Fibroblast of mammary gland (primary cell): Measurements from ENCODE around the gene SYNPR.

Source experiments
- DNase-seq: peaks from one replicate; pipeline ENCODE4 v3.0.0-alpha.2; 2010; ENCODE audit warnings: low read depth
- H3K4me3 ChIP-seq: 2 replicates; pipeline ENCODE4 v1.5.1; 2011; ENCODE audit warnings: low read depth, mild to moderate bottlenecking, low read length, moderate library complexity; ENCODE audit not compliant: control insufficient read depth
- CTCF ChIP-seq: conservative IDR thresholded peaks from 2 replicates; pipeline ENCODE4 v1.5.1; 2011; ENCODE audit warnings: low read depth, low read length, inconsistent platforms; ENCODE audit not compliant: control insufficient read depth, insufficient read depth

The SYNPR gene

GRCh38 chr3:63295806-63296205 is 17.7 kb downstream of the SYNPR start:
- H3K4me3 ChIP-seq, result no peak overlapping the region
- no peak for DNase-seq
- no peak for TF ChIP-seq CTCF

GRCh38 chr3:63296249-63296648 is 18.1 kb downstream of the SYNPR start:
- H3K4me3 ChIP-seq, result no peak overlapping the region
- no peak for DNase-seq
- TF ChIP-seq CTCF, result no peak

- H3K4me3 ChIP-seq, result no peak overlapping the region
- no peak for DNase-seq
- TF ChIP-seq CTCF, result no peak
These were observed 25.1 kb downstream of the SYNPR start for GRCh38 chr3:63303238-63303637.

GRCh38 chr3:63304421-63304820 is 26.3 kb downstream of the SYNPR start:
- no peak overlapping the region for H3K4me3 ChIP-seq
- no peak for DNase-seq
- TF ChIP-seq CTCF, result no peak

GRCh38 chr3:63308072-63308471 is 30.0 kb downstream of the SYNPR start:
- TF ChIP-seq CTCF, result no peak
- no peak for DNase-seq
- no peak overlapping the region for H3K4me3 ChIP-seq

GRCh38 chr3:63309768-63310167 is 31.7 kb downstream of the SYNPR start:
- no peak for DNase-seq
- no peak for TF ChIP-seq CTCF
- H3K4me3 ChIP-seq, result no peak overlapping the region

- no peak for DNase-seq
- no peak for TF ChIP-seq CTCF
- H3K4me3 ChIP-seq, result no peak overlapping the region
These were observed 45.7 kb downstream of the SYNPR start for GRCh38 chr3:63323766-63324165.
